NB4 (cell line): ENCODE data around the gene TYMS.

Experiments used
- DNase-seq: peaks from one replicate; pipeline ENCODE4 v3.0.0; 2010; ENCODE audit warnings: low read depth
- H3K4me3 ChIP-seq: one replicate; pipeline ENCODE4 v1.5.1; 2011; ENCODE audit warnings: mild to moderate bottlenecking, low read depth, low read length, moderate library complexity
- MYC ChIP-seq: IDR thresholded peaks from 2 replicates; pipeline ENCODE4 v1.6.1; 2011; ENCODE audit warnings: low read depth, low read length
- POLR2A ChIP-seq: IDR thresholded peaks from 2 replicates; pipeline ENCODE4 v1.6.1; 2011; ENCODE audit warnings: mild to moderate bottlenecking; ENCODE audit not compliant: insufficient read length; ENCODE audit errors: extremely low read depth
- TF ChIP-seq, protein P1 (sequence below): IDR thresholded peaks from one replicate; pipeline ENCODE4 v1.5.1; 2012; ENCODE audit warnings: low read depth, low read length
- TF ChIP-seq, protein P2 (sequence below): IDR thresholded peaks from 2 replicates; pipeline ENCODE4 v1.6.1; 2011; ENCODE audit warnings: low read depth, low read length

The TYMS gene

GRCh38 chr18:621291-622043, 36.0 kb upstream of the TYMS start:
- DNase-seq: no peak
- no peak overlapping the region for H3K4me3 ChIP-seq
- TF ChIP-seq POLR2A (no peak), MYC (no peak)
- TF ChIP-seq, protein P1, sequence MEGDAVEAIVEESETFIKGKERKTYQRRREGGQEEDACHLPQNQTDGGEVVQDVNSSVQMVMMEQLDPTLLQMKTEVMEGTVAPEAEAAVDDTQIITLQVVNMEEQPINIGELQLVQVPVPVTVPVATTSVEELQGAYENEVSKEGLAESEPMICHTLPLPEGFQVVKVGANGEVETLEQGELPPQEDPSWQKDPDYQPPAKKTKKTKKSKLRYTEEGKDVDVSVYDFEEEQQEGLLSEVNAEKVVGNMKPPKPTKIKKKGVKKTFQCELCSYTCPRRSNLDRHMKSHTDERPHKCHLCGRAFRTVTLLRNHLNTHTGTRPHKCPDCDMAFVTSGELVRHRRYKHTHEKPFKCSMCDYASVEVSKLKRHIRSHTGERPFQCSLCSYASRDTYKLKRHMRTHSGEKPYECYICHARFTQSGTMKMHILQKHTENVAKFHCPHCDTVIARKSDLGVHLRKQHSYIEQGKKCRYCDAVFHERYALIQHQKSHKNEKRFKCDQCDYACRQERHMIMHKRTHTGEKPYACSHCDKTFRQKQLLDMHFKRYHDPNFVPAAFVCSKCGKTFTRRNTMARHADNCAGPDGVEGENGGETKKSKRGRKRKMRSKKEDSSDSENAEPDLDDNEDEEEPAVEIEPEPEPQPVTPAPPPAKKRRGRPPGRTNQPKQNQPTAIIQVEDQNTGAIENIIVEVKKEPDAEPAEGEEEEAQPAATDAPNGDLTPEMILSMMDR: no peak
- TF ChIP-seq, protein P2, sequence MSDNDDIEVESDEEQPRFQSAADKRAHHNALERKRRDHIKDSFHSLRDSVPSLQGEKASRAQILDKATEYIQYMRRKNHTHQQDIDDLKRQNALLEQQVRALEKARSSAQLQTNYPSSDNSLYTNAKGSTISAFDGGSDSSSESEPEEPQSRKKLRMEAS: no peak

DNA sequence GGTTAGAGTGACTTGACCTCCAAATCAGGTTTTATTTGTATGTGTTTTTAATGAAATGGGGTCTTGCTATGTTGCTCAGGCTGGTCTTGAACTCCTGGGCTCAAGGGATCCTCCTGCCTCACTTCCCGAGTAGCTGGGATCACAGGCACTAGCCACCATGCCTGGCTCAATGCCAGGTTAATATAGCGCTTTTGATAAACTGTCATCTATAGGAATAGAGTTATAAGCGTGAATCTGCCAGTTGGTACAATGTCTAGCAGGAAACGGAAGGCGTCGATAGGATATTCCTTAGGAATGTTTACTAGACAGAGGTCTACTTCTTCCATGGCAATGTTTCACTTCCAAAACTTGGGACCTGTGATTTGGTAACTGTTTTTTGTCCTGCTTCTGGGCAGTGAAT, 35.2 kb upstream of the TYMS start:
- no peak for DNase-seq
- TF ChIP-seq MYC (no peak), POLR2A (no peak)
- TF ChIP-seq, protein P2: no peak
- TF ChIP-seq, protein P1: no peak
- no peak overlapping the region for H3K4me3 ChIP-seq

DNA sequence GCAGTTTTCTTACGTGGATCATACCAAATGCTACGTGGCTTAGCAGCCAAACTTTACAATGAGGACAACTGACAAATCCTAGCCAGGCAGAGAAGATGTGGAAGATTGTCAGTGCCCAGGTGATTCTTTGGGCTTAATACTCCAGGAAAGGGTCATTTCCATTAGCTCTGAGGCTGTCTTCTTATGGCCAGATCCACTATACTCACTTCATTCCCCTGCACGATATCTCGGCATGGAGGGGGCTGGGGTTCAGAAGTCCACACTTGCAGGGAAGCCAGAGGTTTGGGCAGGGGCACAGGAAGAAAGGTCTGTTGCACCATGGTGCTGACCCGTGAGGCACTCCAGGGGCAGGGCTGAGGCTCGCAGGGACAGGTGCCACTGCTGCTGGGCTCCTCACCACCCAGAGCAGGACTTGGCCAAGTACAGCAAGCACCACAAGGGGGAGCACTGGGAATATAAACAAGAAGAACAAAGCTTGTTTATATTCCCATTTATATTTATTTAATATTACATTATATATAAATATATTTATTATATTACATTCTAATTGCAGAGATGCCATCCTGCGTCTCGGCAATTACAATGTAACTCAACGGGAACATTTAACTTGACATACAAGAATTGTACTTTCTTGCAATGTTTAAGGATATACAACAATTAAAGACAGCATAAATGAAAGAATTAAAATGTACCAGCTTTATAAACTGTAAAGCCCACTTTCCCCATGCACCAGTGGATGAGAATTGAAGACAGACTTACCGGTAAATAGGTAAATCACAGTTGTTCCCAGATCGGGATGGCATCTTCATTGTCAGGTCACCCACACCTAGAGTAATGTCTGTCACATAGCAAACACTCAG, 33.5 kb upstream of the TYMS start:
- peak; percentile 70 for DNase-seq
- no peak for TF ChIP-seq POLR2A
- TF ChIP-seq MYC: no peak
- TF ChIP-seq, protein P1: peak; percentile 74
- TF ChIP-seq, protein P2: no peak
- no peak overlapping the region for H3K4me3 ChIP-seq

DNA sequence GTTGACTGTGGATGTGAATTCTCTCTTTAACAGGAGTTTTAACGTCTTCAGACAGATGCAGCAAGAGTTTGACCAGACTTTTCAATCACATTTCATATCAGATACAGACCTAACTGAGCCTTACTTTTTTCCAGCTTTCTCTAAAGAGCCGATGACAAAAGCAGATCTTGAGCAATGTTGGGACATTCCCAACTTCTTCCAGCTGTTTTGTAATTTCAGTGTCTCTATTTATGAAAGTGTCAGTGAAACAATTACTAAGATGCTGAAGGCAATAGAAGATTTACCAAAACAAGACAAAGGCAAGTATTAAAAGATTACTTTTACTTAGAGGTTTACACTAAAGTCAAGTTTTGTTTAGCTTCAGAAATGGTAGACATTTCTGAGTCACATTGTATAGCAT, 30.2 kb upstream of the TYMS start:
- no peak overlapping the region for H3K4me3 ChIP-seq
- TF ChIP-seq, protein P1: no peak
- TF ChIP-seq, protein P2: no peak
- DNase-seq: no peak

- no peak for TF ChIP-seq POLR2A
- TF ChIP-seq, protein P1: peak; percentile 9
- DNase-seq: peak; percentile 39
- H3K4me3 ChIP-seq: no peak overlapping the region
These were observed 27.9 kb upstream of the TYMS start for GRCh38 chr18:629269-630150.
